GM18519 (cell line): ENCODE measurements around the gene SLC8A1.

ENCODE experiments used
- ATAC-seq: cut with Tn5 transposase; IDR thresholded peaks from one replicate; pipeline ENCODE4 v1.9.1; 2021; ENCODE audit warnings: mild to moderate bottlenecking, moderate library complexity; ENCODE audit not compliant: unreplicated experiment, low FRiP score

SLC8A1 gene

DNA sequence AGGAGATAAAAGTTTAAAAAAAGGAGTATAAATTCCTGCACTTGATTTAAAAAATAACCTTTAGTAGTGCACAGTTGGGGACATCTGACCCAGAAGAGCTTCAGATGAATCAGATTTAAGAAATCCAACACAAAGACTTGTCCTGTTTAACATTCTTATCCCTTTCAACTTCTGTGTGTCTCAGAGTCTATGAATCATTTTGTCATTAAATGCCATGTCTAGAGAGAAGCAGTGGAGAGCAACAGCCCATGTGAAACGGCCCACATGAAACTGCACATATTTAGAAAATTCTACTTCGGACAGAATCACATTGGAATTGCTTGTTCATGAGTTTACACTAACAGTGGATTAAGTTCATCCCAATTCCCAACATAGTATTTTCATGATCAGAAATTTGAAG lies 278.6 kb downstream of the SLC8A1 start:
- no peak for ATAC-seq

- no peak for ATAC-seq
Observed at GRCh38 chr2:40169856-40170255, 282.0 kb downstream of the SLC8A1 start.

GRCh38 chr2:40169430-40169829 lies 282.5 kb downstream of the SLC8A1 start:
- no peak for ATAC-seq

GRCh38 chr2:40168546-40168945 lies 283.3 kb downstream of the SLC8A1 start:
- ATAC-seq, result no peak

GRCh38 chr2:40168032-40168431 lies 283.9 kb downstream of the SLC8A1 start:
- ATAC-seq, result no peak

GRCh38 chr2:40166006-40166405 lies 285.9 kb downstream of the SLC8A1 start:
- no peak for ATAC-seq

GRCh38 chr2:40165509-40165844 lies 286.4 kb downstream of the SLC8A1 start:
- no peak for ATAC-seq

- no peak for ATAC-seq
Observed at GRCh38 chr2:40164736-40165508, 287.0 kb downstream of the SLC8A1 start.

- ATAC-seq, result no peak
Observed at GRCh38 chr2:40161986-40162385, 289.9 kb downstream of the SLC8A1 start.

- ATAC-seq, result no peak
Observed at GRCh38 chr2:40160751-40161218, 291.1 kb downstream of the SLC8A1 start.

DNA sequence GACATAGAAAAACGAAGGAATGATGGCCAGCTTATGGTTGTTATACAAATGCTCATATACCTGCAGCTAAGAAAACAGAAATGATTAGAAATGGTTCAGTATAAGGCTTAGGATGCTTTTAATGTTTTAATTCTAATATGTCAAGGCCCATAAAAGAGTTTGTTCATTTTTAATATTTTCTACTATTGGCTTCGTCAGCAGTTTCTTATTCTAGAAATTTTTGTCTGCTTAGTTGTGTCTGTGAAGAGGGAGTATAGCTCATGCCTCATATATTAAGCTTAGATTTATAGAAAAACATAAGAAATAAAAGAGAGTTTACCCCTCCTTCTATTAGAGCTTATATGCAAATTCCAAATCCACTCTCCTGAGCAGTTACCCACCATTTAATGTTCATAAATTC lies 292.6 kb downstream of the SLC8A1 start:
- ATAC-seq, result no peak

GRCh38 chr2:40158781-40159180 lies 293.1 kb downstream of the SLC8A1 start:
- ATAC-seq, result no peak

- ATAC-seq, result no peak
Observed at GRCh38 chr2:40155728-40156127, 296.2 kb downstream of the SLC8A1 start.

- ATAC-seq, result no peak
Observed at GRCh38 chr2:40150266-40150665, 301.6 kb downstream of the SLC8A1 start.

DNA sequence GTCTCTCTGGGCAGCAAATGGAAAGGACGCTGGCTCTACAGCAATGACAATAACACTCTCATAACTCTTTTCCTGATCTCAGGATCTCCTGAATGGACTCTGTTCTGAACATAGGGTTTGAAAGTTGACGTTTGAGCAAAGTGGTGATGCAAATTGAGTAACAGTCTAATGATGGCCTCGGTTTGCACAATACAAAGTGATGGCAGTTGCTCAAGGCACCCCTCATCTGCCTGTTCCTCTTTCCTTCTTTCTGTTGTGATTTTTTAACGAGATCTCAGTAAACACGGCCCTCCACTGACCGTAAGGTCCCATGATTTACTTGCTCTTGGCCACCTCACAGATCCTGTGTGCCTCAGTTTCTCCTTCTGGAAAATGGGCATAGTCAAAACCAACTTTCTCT lies 303.6 kb downstream of the SLC8A1 start:
- no peak for ATAC-seq

DNA sequence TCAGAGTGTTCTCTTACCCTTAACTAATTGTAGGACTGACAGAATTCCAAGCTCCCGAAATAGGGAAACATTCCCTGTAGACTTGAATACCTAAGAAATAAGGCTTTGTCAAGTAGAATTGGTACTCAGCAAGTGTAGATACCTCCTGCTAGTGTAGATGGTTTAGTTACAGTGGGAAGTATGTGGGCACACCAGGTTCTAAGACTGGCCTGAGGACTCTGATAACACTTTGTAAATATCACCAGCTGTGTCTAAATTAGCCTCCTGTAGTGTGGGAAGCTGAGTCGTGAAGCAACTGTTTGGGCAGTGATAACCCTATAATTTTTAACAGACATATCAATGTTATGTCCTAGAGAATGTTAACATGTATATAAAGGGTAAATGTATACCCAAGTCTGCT lies 304.5 kb downstream of the SLC8A1 start:
- no peak for ATAC-seq

DNA sequence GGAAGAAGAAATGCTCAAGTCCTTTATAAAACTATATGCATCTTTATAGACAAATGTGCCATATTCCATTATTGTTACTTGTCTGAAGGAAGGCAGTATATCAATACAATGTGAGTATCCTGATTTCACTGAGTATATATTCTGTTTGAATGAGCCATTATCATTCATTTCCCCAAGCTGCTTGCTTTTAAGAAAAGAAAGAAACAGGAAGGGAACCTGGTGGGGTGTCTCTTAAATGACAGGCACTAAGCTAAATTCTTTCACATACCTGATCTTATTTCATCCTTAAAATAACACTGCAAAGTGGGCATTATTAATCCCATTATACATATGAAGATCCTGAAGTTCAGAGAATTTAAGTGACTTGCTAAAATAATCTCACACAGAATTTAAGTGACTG lies 307.9 kb downstream of the SLC8A1 start:
- no peak for ATAC-seq

DNA sequence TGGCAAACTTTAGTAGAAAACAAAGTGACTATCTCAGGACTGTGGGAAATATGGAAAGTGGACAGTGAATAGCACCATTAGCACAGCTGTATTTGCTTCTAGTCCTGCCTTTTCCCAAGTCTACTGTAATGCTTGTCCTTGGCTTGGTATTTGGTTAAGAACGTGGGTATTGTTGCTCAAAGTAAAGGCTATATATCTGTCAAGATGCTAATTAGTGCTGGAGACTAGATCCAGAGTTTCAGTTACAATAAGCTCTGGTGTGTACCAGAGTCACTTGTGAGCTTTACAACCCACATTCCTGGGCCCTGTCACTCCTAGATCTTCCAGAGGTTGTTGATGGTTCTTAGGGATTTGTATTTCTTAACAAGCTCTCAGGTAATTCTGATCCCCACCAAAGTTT lies 313.6 kb downstream of the SLC8A1 start:
- ATAC-seq, result no peak

- ATAC-seq, result no peak
Observed at GRCh38 chr2:40131081-40131704, 320.7 kb downstream of the SLC8A1 start.

DNA sequence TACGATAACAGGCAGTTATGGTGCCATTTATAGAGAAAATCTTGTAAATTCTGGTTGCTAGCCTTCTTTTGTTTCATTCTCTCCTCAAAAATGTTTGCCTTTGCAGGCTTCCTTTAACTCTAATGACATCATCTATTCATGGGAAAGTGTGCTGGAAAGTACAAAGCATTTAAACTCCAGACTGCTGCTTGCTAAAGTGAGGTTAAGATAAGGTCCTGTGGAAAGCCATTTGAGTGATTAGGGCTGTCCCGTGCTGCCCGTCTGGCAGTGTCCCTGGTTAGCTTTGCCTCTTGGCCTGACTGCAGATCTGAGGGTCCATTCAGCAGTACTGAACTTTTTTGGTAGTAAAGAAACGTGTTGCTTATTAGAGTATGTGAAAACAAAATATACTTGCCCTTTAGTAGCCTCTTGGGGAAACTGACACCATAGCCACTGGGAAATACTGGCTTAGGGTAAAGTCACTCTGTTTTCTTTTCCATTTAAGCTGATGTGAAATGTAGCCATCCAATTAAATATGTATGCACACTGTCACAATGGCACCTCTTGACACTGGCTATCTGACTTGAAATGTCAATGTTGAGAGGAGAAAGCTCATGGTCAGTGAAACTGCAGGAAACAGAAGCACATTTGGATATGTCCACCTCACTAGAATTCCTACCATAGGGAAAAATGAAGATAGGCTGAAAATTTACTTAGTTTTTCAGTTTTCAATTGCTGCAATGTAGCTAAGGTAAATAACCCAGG lies 321.5 kb downstream of the SLC8A1 start:
- ATAC-seq, result no peak

- no peak for ATAC-seq
Observed at GRCh38 chr2:40129725-40130124, 322.2 kb downstream of the SLC8A1 start.

DNA sequence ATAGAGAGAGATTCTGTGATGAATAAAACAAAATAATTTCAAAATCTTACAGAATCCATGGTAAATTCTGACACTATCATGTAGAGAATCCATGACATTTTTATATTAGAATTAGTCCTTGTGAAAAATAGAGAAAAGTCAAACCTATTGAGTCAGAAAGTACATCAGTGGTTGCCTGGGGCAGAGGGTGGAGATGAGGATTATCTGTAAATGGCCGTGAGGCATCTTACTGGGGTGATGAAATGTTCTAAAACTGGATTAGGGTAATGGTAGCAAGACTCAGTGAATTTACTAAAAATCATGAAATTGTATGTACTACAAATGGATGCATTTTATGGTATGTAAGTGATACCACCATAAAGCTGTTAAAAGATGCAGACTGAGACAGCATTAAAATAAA lies 323.1 kb downstream of the SLC8A1 start:
- no peak for ATAC-seq
